K562 (cell line): ENCODE measurements around the gene MYO1D. TPM values are rescaled to one million over a fixed set of nuclear protein-coding genes. Genes with fewer than 3 reads are reported as not detected.

ENCODE experiments used
- ATF1 ChIP-seq, 2 experiments: fragments of 450-650 bp in 1 of 2; IDR thresholded peaks; 2 replicates each; pipeline ENCODE4 v1.6.1; 2016; ENCODE audit warnings: missing compliant biosample characterization in 1 of 2, missing genetic modification characterization in 1 of 2
- EGR1 ChIP-seq: fragments of 450-650 bp; conservative IDR thresholded peaks from 2 replicates; pipeline ENCODE4 v1.6.1; 2017; ENCODE audit warnings: mild to moderate bottlenecking
- GTF2A2 ChIP-seq: IDR thresholded peaks from 2 replicates; pipeline ENCODE4 v1.6.1; 2016; ENCODE audit warnings: mild to moderate bottlenecking, missing genetic modification characterization, missing compliant biosample characterization
- MEIS2 ChIP-seq: fragments of 450-650 bp; IDR thresholded peaks from 2 replicates; pipeline ENCODE4 v1.6.1; 2014; ENCODE audit warnings: mild to moderate bottlenecking; ENCODE audit not compliant: partially characterized antibody
- MITF ChIP-seq: IDR thresholded peaks from 2 replicates; pipeline ENCODE4 v1.6.1; 2014; ENCODE audit warnings: antibody characterized with exemption
- NFATC3 ChIP-seq: fragments of 450-650 bp; IDR thresholded peaks from 2 replicates; pipeline ENCODE4 v1.6.1; 2017; ENCODE audit warnings: mild to moderate bottlenecking
- NFXL1 ChIP-seq: fragments of 450-650 bp; formaldehyde crosslinking; IDR thresholded peaks from 2 replicates; pipeline ENCODE4 v1.4.0; 2021; ENCODE audit warnings: mild to moderate bottlenecking
- TARDBP ChIP-seq: fragments of 450-650 bp; IDR thresholded peaks from 2 replicates; pipeline ENCODE4 v1.6.1; 2016
- TBP ChIP-seq: optimal IDR thresholded peaks from 2 replicates; pipeline ENCODE3; 2011; ENCODE audit warnings: low read depth, low read length, improper control_type of control experiment
- TEAD1 ChIP-seq, 2 experiments: fragments of 450-650 bp in 1 of 2; sonication (generic) in 1 of 2; formaldehyde crosslinking; IDR thresholded peaks; 2 replicates each; pipeline versions ENCODE4 v1.4.0 to v1.8.0; 2020 to 2022; ENCODE audit warnings: mild to moderate bottlenecking in 2 of 2, missing genetic modification reagents in 1 of 2
- THRA ChIP-seq: fragments of 450-650 bp; IDR thresholded peaks from 2 replicates; pipeline ENCODE4 v1.6.1; 2017; ENCODE audit warnings: mild to moderate bottlenecking, moderate library complexity
- ZBED1 ChIP-seq: IDR thresholded peaks from 2 replicates; pipeline ENCODE4 v1.6.1; 2014
- ZNF121 ChIP-seq: sonication (generic); formaldehyde crosslinking; conservative IDR thresholded peaks from 2 replicates; pipeline ENCODE4 v1.8.0; 2022; ENCODE audit warnings: missing genetic modification reagents
- ZNF175 ChIP-seq: fragments of 200-800 bp; sonication (Bioruptor generic); IDR thresholded peaks from 2 replicates; pipeline ENCODE4 v1.6.1; 2016; ENCODE audit warnings: low read depth, mild to moderate bottlenecking, missing genetic modification characterization, missing compliant biosample characterization
- ZNF589 ChIP-seq: fragments of 200-800 bp; sonication (Bioruptor generic); IDR thresholded peaks from 2 replicates; pipeline ENCODE4 v1.6.1; 2016; ENCODE audit warnings: low read depth, missing genetic modification characterization, missing compliant biosample characterization
- polyA plus RNA-seq, 8 experiments: library from polyadenylated mRNA; depleted of rRNA in 4 of 8; stranded (reverse) in 5 of 8; unstranded in 3 of 8; fragments of >200 nt; fragmentation: Nextera tagmentation in 2 of 8; fragmentation: Illumina TruSeq in 1 of 8; extraction: Ambion mirVana in 2 of 8; extraction: Trizol in 1 of 8; gene quantifications; 2 replicates each; pipeline versions ENCODE4 v1.2.1 to v1.2.3, GENCODE V29; 2011 to 2014; ENCODE audit warnings: inconsistent platforms in 1 of 8, missing spikeins in 1 of 8
- total RNA-seq, 7 experiments: library from RNA; depleted of rRNA in 6 of 7; stranded (reverse); fragments of >200 nt in 6 of 7; fragmentation: Illumina TruSeq in 2 of 7; extraction: Trizol in 2 of 7; gene quantifications; 2 replicates each; pipeline versions ENCODE4 v1.2.1 to v1.2.3, GENCODE V29; 2011 to 2021; ENCODE audit warnings: low replicate concordance in 1 of 7
- TF ChIP-seq, protein P1 (sequence below): fragments of 250-450 bp; sonication (Bioruptor Pico); IDR thresholded peaks from 2 replicates; pipeline ENCODE4 v1.4.0; 2020; ENCODE audit warnings: mild to moderate bottlenecking
- TF ChIP-seq, protein P2 (sequence below): sonication (generic); formaldehyde crosslinking; IDR thresholded peaks from 2 replicates; pipeline ENCODE4 v1.8.1; 2023; ENCODE audit warnings: mild to moderate bottlenecking, missing genetic modification reagents
- TF ChIP-seq, protein P3 (sequence below): fragments of 150-350 bp; IDR thresholded peaks from 2 replicates; pipeline ENCODE4 v1.6.1; 2014; ENCODE audit warnings: low read depth, mild to moderate bottlenecking, low read length, borderline replicate concordance

Gene MYO1D
- total and polyA plus RNA-seq, 9 of the 15 experiments (the other 6 are each of a cell fraction or from before 2014, with no cell fraction given), result 2.1 to 71.2 (median 45.4) TPM

DNA sequence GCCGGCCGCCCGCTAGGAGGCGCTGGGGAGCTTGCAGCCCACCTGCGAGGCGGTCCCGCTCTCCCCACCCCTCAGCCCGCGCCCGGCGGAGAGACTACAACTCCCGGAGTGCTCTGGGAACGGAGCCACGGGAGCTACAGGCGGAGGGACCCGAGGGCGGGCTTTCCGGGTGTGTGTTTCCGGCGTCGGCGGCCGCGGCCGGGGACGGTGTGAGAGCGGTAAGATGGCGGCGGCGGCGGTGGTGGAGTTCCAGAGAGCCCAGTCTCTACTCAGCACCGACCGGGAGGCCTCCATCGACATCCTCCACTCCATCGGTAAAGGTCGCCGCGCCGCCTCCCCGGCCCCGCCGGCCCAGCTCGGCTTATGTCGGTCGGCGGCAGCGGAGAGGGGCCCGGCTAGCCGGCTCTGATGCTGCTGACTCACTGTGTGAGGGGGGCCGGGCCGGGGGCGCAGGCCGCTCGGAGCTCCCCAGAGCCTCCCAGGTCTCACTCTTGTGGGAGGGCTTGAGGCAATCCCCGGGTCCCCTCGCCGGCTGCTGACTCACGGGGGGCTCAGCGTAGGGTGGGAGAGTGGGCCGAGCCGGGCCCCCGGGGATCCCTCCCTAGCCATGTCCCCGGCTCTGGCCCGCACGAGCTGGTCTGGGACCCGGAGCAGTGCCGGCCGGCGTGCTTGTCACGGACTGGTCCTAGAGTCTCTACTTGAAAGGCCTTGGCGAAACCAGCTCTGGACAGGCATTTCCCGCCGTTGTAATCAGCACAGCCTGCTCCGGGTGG is 432.4 kb downstream of the MYO1D start, which contains the start of gene PSMD11 (continued):
- TF ChIP-seq, protein P1, sequence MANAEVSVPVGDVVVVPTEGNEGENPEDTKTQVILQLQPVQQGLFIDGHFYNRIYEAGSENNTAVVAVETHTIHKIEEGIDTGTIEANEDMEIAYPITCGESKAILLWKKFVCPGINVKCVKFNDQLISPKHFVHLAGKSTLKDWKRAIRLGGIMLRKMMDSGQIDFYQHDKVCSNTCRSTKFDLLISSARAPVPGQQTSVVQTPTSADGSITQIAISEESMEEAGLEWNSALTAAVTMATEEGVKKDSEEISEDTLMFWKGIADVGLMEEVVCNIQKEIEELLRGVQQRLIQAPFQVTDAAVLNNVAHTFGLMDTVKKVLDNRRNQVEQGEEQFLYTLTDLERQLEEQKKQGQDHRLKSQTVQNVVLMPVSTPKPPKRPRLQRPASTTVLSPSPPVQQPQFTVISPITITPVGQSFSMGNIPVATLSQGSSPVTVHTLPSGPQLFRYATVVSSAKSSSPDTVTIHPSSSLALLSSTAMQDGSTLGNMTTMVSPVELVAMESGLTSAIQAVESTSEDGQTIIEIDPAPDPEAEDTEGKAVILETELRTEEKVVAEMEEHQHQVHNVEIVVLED (CRISPR knock-in tag), result peak; percentile 81
- peak; percentile 86 for TF ChIP-seq TBP
- TF ChIP-seq EGR1, result peak; percentile 46
- TF ChIP-seq MEIS2, result no peak
- TF ChIP-seq ZNF589 (CRISPR knock-in tag), result peak; percentile 38; the same call in 1 of the 2 replicates
- 0 out of 2 replicates have a peak, but pooled peaks have one; percentile 6 for TF ChIP-seq MITF
- TF ChIP-seq NFXL1 (CRISPR knock-in tag), result no peak
- no peak for TF ChIP-seq THRA
- TF ChIP-seq, protein P2, sequence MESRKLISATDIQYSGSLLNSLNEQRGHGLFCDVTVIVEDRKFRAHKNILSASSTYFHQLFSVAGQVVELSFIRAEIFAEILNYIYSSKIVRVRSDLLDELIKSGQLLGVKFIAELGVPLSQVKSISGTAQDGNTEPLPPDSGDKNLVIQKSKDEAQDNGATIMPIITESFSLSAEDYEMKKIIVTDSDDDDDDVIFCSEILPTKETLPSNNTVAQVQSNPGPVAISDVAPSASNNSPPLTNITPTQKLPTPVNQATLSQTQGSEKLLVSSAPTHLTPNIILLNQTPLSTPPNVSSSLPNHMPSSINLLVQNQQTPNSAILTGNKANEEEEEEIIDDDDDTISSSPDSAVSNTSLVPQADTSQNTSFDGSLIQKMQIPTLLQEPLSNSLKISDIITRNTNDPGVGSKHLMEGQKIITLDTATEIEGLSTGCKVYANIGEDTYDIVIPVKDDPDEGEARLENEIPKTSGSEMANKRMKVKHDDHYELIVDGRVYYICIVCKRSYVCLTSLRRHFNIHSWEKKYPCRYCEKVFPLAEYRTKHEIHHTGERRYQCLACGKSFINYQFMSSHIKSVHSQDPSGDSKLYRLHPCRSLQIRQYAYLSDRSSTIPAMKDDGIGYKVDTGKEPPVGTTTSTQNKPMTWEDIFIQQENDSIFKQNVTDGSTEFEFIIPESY (CRISPR knock-in tag), result no peak
- no peak for TF ChIP-seq ZBED1
- TF ChIP-seq TARDBP, result 0 out of 2 replicates have a peak, but pooled peaks have one; percentile 38
- TF ChIP-seq ATF1 (CRISPR knock-in tag; IDR thresholded peaks at IDR 0.05), result no peak
- peak; percentile 90 for TF ChIP-seq ATF1 (tag; IDR thresholded peaks at IDR 0.05)
- TF ChIP-seq ZNF175 (CRISPR knock-in tag), result no peak
- no peak for TF ChIP-seq NFATC3
- TF ChIP-seq TEAD1 (CRISPR knock-in tag; IDR thresholded peaks at IDR 0.05), result 0 out of 4 replicates have a peak, but pooled peaks of 1 of the 2 experiments have one; percentile 56
- TF ChIP-seq GTF2A2, result no peak
- TF ChIP-seq, protein P3, sequence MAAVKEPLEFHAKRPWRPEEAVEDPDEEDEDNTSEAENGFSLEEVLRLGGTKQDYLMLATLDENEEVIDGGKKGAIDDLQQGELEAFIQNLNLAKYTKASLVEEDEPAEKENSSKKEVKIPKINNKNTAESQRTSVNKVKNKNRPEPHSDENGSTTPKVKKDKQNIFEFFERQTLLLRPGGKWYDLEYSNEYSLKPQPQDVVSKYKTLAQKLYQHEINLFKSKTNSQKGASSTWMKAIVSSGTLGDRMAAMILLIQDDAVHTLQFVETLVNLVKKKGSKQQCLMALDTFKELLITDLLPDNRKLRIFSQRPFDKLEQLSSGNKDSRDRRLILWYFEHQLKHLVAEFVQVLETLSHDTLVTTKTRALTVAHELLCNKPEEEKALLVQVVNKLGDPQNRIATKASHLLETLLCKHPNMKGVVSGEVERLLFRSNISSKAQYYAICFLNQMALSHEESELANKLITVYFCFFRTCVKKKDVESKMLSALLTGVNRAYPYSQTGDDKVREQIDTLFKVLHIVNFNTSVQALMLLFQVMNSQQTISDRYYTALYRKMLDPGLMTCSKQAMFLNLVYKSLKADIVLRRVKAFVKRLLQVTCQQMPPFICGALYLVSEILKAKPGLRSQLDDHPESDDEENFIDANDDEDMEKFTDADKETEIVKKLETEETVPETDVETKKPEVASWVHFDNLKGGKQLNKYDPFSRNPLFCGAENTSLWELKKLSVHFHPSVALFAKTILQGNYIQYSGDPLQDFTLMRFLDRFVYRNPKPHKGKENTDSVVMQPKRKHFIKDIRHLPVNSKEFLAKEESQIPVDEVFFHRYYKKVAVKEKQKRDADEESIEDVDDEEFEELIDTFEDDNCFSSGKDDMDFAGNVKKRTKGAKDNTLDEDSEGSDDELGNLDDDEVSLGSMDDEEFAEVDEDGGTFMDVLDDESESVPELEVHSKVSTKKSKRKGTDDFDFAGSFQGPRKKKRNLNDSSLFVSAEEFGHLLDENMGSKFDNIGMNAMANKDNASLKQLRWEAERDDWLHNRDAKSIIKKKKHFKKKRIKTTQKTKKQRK, result peak; percentile 64; the same call in 1 of the 2 replicates
- no peak for TF ChIP-seq ZNF121 (CRISPR knock-in tag)
